H1 (cell line): ENCODE measurements around the gene SLC1A3. TPM values are rescaled to one million over a fixed set of nuclear protein-coding genes. Genes with fewer than 3 reads are reported as not detected.
"Not testable (repeated sequence)": the region's sequence is repeated elsewhere in the genome, so short reads cannot be mapped to it uniquely, and the experiment has no call there.

Experiments used
- CTCF ChIA-PET: fragments of 300-600 bp; sonication (Branson Sonifier 250); formaldehyde crosslinking; loops from one replicate; lab custom pipeline; 2021; ENCODE audit not compliant: partially characterized antibody; lab: Charles Lee
- POLR2A ChIA-PET: fragments of 300-600 bp; sonication (Branson Sonifier 250); formaldehyde crosslinking; loops from one replicate; lab custom pipeline; 2021; ENCODE audit warnings: inconsistent platforms; ENCODE audit not compliant: partially characterized antibody; lab: Charles Lee
- DNase-seq, 2 experiments: peaks; one replicate each; pipeline versions ENCODE4 v3.0.0 to v3.0.0-alpha.2; 2010 to 2022; ENCODE audit warnings: low spot score in 2 of 2, low read depth in 1 of 2, mixed read lengths in 1 of 2
- FAIRE-seq: peaks from 2 replicates; lab custom pipeline; 2011; peaks lifted over from hg19 to GRCh38; lab: Jason Lieb, UNC
- H2AFZ ChIP-seq: 2 replicates; pipeline ENCODE4 v1.8.1; 2012; ENCODE audit warnings: low read length, inconsistent platforms
- H2AK5ac ChIP-seq: 2 replicates; pipeline ENCODE4 v1.6.1; 2013; ENCODE audit warnings: low read depth, low read length
- H2BK120ac ChIP-seq: replicated peaks from 2 replicates; pipeline ENCODE3; 2013; ENCODE audit warnings: low read depth, low read length, inconsistent platforms
- H2BK12ac ChIP-seq: 2 replicates; pipeline ENCODE4 v1.6.1; 2013; ENCODE audit warnings: low read depth, low read length
- H2BK15ac ChIP-seq: 2 replicates; pipeline ENCODE4 v1.6.1; 2013; ENCODE audit warnings: low read length
- H2BK20ac ChIP-seq: 2 replicates; pipeline ENCODE4 v1.6.1; 2013; ENCODE audit warnings: low read length
- H2BK5ac ChIP-seq: 2 replicates; pipeline ENCODE4 v1.6.1; 2013; ENCODE audit warnings: low read depth, low read length
- H3K14ac ChIP-seq: 2 replicates; pipeline ENCODE4 v1.6.1; 2013; ENCODE audit warnings: inconsistent platforms; ENCODE audit not compliant: insufficient read length
- H3K18ac ChIP-seq: 2 replicates; pipeline ENCODE4 v1.6.1; 2013; ENCODE audit warnings: low read length; ENCODE audit errors: extremely low read depth
- H3K23ac ChIP-seq: 2 replicates; pipeline ENCODE4 v1.6.1; 2013; ENCODE audit warnings: inconsistent platforms; ENCODE audit not compliant: insufficient read length
- H3K23me2 ChIP-seq: 2 replicates; pipeline ENCODE4 v1.6.1; 2013; ENCODE audit warnings: low read depth, low read length
- H3K27ac ChIP-seq: 2 replicates; pipeline ENCODE4 v1.6.1; 2011; ENCODE audit warnings: low read depth, low read length, inconsistent platforms
- H3K27me3 ChIP-seq, 4 experiments: replicated peaks in 1 of 4; 1 replicate in 1 of 4; 2 replicates in 3 of 4; pipeline versions ENCODE4 v1.6.1 to v1.8.1; 2011 to 2013; ENCODE audit warnings: low read length in 3 of 4, mild to moderate bottlenecking in 3 of 4, inconsistent platforms in 2 of 4, mixed read lengths in 2 of 4, moderate library complexity in 1 of 4; ENCODE audit not compliant: control insufficient read depth in 3 of 4, insufficient read depth in 3 of 4; ENCODE audit errors: extremely low read depth in 1 of 4
- H3K36me3 ChIP-seq, 4 experiments: 2 replicates each; pipeline versions ENCODE4 v1.6.1 to v1.8.1; 2011 to 2013; ENCODE audit warnings: mild to moderate bottlenecking in 4 of 4, low read length in 3 of 4, moderate library complexity in 2 of 4, control low read depth in 1 of 4, inconsistent platforms in 1 of 4; ENCODE audit not compliant: insufficient read depth in 4 of 4, control insufficient read depth in 2 of 4
- H3K4ac ChIP-seq: replicated peaks from 2 replicates; pipeline ENCODE3; 2013; ENCODE audit warnings: low read length, low read depth, mixed read lengths, inconsistent platforms; ENCODE audit not compliant: insufficient read length
- H3K4me1 ChIP-seq, 4 experiments: replicated peaks in 1 of 4; 1 replicate in 1 of 4; 2 replicates in 3 of 4; pipeline versions ENCODE4 v1.6.1 to v1.8.1; 2011 to 2013; ENCODE audit warnings: low read length in 3 of 4, inconsistent platforms in 2 of 4, mixed read lengths in 1 of 4; ENCODE audit not compliant: insufficient read depth in 4 of 4, control insufficient read depth in 3 of 4
- H3K4me2 ChIP-seq, 2 experiments: 2 replicates each; pipeline versions ENCODE4 v1.6.1 to v1.8.1; 2011 to 2013; ENCODE audit warnings: low read depth in 2 of 2, low read length in 2 of 2, control low read depth in 1 of 2, inconsistent platforms in 1 of 2, mild to moderate bottlenecking in 1 of 2; ENCODE audit not compliant: insufficient read depth in 1 of 2
- H3K4me3 ChIP-seq, 4 experiments: fragments of 200-600, 300-600 bp in 1 of 4; sonication (generic), shearing (Covaris generic), sonication (Bioruptor Twin) in 1 of 4; 2 replicates each; pipeline versions ENCODE4 v1.5.1 to v1.8.1; 2011 to 2016; ENCODE audit warnings: low read length in 4 of 4, low read depth in 3 of 4, control low read depth in 2 of 4, inconsistent platforms in 2 of 4, mild to moderate bottlenecking in 2 of 4, mixed read lengths in 1 of 4, moderate library complexity in 1 of 4; ENCODE audit not compliant: insufficient read depth in 2 of 4; ENCODE audit errors: extremely low read depth in 1 of 4
- H3K56ac ChIP-seq: replicated peaks from 2 replicates; pipeline ENCODE3; 2013; ENCODE audit warnings: low read depth, mild to moderate bottlenecking, mixed read lengths, low read length, inconsistent platforms; ENCODE audit not compliant: insufficient read length
- H3K79me1 ChIP-seq: 2 replicates; pipeline ENCODE4 v1.6.1; 2013; ENCODE audit warnings: low read depth, low read length, control low read depth
- H3K79me2 ChIP-seq, 2 experiments: 2 replicates each; pipeline versions ENCODE4 v1.6.1 to v1.8.1; 2012 to 2013; ENCODE audit warnings: low read length in 2 of 2, mild to moderate bottlenecking in 2 of 2, inconsistent platforms in 1 of 2; ENCODE audit not compliant: insufficient read depth in 2 of 2, control insufficient read depth in 1 of 2
- H3K9ac ChIP-seq, 4 experiments: replicated peaks in 1 of 4; 1 replicate in 1 of 4; 2 replicates in 3 of 4; pipeline versions ENCODE4 v1.6.1 to v1.8.1; 2011 to 2013; ENCODE audit warnings: low read depth in 3 of 4, low read length in 3 of 4, control low read depth in 2 of 4, mild to moderate bottlenecking in 2 of 4, moderate library complexity in 2 of 4, inconsistent platforms in 1 of 4; ENCODE audit errors: extremely low read depth in 1 of 4
- H3K9me3 ChIP-seq, 2 experiments: 2 replicates each; pipeline versions ENCODE4 v1.6.1 to v1.8.1; 2012 to 2013; ENCODE audit warnings: mild to moderate bottlenecking in 2 of 2, moderate library complexity in 2 of 2, control low read depth in 1 of 2, inconsistent platforms in 1 of 2, low read depth in 1 of 2, low read length in 1 of 2, mixed read lengths in 1 of 2; ENCODE audit not compliant: insufficient read depth in 2 of 2
- H4K20me1 ChIP-seq, 2 experiments: replicated peaks in 1 of 2; 2 replicates each; pipeline versions ENCODE3 to v1.8.1; 2011 to 2013; ENCODE audit warnings: inconsistent platforms in 2 of 2, low read length in 2 of 2, mild to moderate bottlenecking in 1 of 2; ENCODE audit not compliant: insufficient read depth in 2 of 2, control insufficient read depth in 1 of 2
- H4K5ac ChIP-seq: 2 replicates; pipeline ENCODE4 v1.6.1; 2013; ENCODE audit warnings: low read length, low read depth, mixed read lengths, inconsistent platforms; ENCODE audit not compliant: insufficient read length
- H4K8ac ChIP-seq: 2 replicates; pipeline ENCODE4 v1.8.0; 2013; ENCODE audit warnings: mild to moderate bottlenecking, moderate library complexity, low read length, inconsistent platforms; ENCODE audit not compliant: insufficient read depth; ENCODE audit errors: extremely low read depth
- H4K91ac ChIP-seq: replicated peaks from 2 replicates; pipeline ENCODE3; 2013; ENCODE audit warnings: low read length, mixed read lengths, inconsistent platforms; ENCODE audit not compliant: insufficient read length
- WGBS, 2 experiments: shearing (Covaris generic) in 1 of 2; methylation state at CpG; one replicate each; pipeline versions ENCODE4 v1.1.6 to v1.1.7; 2013 to 2015; ENCODE audit warnings: low lambda C conversion rate in 2 of 2, mixed read lengths in 2 of 2, inconsistent platforms in 1 of 2, low coverage in 1 of 2, missing lambda C conversion rate in 1 of 2; ENCODE audit not compliant: insufficient replicate concordance in 2 of 2, insufficient coverage in 1 of 2, insufficient read length in 1 of 2; ENCODE audit errors: extremely low coverage in 1 of 2, missing lambda C conversion rate in 1 of 2; 5-methylcytosine and 5-hydroxymethylcytosine counted together
- polyA plus RNA-seq, 7 experiments: library from polyadenylated mRNA; depleted of rRNA in 3 of 7; stranded (reverse) in 5 of 7; unstranded in 2 of 7; fragments of >200 nt in 5 of 7; fragments of 200-250 nt in 2 of 7; gene quantifications; 1 replicate in 5 of 7; 2 replicates in 1 of 7; 4 replicates in 1 of 7; pipeline versions ENCODE4 v1.2.1 to v1.2.3, GENCODE V29; 2011 to 2013; ENCODE audit warnings: missing spikeins in 2 of 7, mixed read lengths in 2 of 7
- total RNA-seq: library from RNA; stranded (reverse); fragmentation: NEBNext Ultra II Directional; extraction: Animal tissue kit (Norgen Biotek cat#: 25700); gene quantifications from 2 replicates; pipeline ENCODE4 v1.2.1, GENCODE V29; 2021

Gene SLC1A3
- total and polyA plus RNA-seq, 2 of the 8 experiments (the other 6 are each of a cell fraction or from before 2014, with no cell fraction given), result 26.7 to 35.3 TPM

GRCh38 chr5:36589735-36590134, 16.7 kb upstream of the SLC1A3 start:
- DNase-seq, H3K4me1 ChIP-seq, H3K9me3 ChIP-seq, H2AK5ac ChIP-seq, H3K18ac ChIP-seq, H3K14ac ChIP-seq, H3K27me3 ChIP-seq, H4K91ac ChIP-seq, H2BK15ac ChIP-seq, H2BK120ac ChIP-seq, POLR2A ChIA-PET, H3K4me3 ChIP-seq, H3K23me2 ChIP-seq, H3K23ac ChIP-seq, H3K79me2 ChIP-seq, H3K9ac ChIP-seq, H4K8ac ChIP-seq, H2BK12ac ChIP-seq, H2BK20ac ChIP-seq, H4K5ac ChIP-seq, H3K4me2 ChIP-seq, H3K27ac ChIP-seq, H3K56ac ChIP-seq, H3K79me1 ChIP-seq, H3K4ac ChIP-seq, H3K36me3 ChIP-seq, H2AFZ ChIP-seq, H4K20me1 ChIP-seq, H2BK5ac ChIP-seq, FAIRE-seq: not testable (repeated sequence)
- 79% methylated on average over 4 of the region's 4 CpGs; no CpG with 5 or more reads in 1 of the 2 experiments for WGBS, 2 experiments
- CTCF ChIA-PET, result interaction anchor here (1.0 to 2.6 kb wide), 2 partner anchors 12 to 14 kb away, joined by 3 to 8 read pairs; no protein-coding TSS in a partner anchor
